HG02870 (cell line): ENCODE data around the gene CYP4F3.
"Not testable (repeated sequence)": the region's sequence is repeated elsewhere in the genome, so short reads cannot be mapped to it uniquely, and the experiment has no call there.

ENCODE experiments used
- ATAC-seq: cut with Tn5 transposase; IDR thresholded peaks from one replicate; pipeline ENCODE4 v1.9.1; 2021; ENCODE audit warnings: mild to moderate bottlenecking, moderate library complexity; ENCODE audit not compliant: unreplicated experiment

The CYP4F3 gene

GRCh38 chr19:15666186-15666585 lies 25.5 kb downstream of the CYP4F3 start:
- no peak for ATAC-seq

DNA sequence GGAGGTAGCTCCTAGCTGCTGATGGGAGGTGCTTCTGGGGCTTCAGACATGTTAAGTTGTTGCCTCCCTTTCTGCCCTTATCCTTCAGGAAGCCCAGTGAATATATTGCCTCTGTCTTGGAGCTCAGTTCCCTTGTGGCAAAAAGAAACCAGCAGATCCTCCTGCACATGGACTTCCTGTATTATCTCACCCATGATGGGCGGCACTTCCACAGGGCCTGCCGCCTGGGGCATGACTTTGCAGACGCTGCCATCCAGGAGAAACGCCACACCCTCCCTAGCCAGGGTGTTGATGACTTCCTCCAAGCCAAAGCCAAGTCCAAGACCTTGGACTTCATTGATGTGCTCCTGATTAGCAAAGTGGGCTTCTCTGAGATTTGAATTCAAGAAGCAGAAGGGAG lies 26.2 kb downstream of the CYP4F3 start:
- ATAC-seq, result no peak

- ATAC-seq, result no peak
These were observed 28.7 kb downstream of the CYP4F3 start for GRCh38 chr19:15669440-15669839.

GRCh38 chr19:15669891-15670290 lies 29.2 kb downstream of the CYP4F3 start:
- ATAC-seq, result no peak

- no peak for ATAC-seq
These were observed 30.6 kb downstream of the CYP4F3 start for GRCh38 chr19:15671237-15671821.

GRCh38 chr19:15671891-15672579 lies 31.3 kb downstream of the CYP4F3 start:
- no peak for ATAC-seq

- ATAC-seq, result no peak
These were observed 32.0 kb downstream of the CYP4F3 start, which contains the start of gene CYP4F12 for GRCh38 chr19:15672580-15673175. Gene CYP4F12, plus strand, starts transcription at chr19:15673087. Its CDS starts 443 bp downstream, at chr19:15673530.

DNA sequence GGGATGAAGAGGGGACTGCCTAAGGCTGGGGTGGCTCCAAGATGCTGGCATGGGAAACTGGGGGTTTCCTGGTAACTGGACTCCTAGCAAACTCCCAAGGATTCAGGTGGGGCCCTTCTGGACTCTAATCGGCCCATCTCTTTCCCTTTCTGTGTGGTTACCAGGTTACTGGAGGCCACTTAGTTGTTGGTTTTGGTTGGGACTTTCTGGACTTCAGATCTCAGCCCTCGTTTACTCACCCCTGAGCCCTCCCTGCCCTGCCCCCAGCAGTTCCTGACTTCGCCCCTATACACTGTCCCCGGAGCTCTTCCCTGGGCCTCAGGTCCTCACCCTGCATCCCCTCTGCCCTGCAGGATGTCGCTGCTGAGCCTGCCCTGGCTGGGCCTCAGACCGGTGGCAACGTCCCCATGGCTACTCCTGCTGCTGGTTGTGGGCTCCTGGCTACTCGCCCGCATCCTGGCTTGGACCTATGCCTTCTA lies 32.5 kb downstream of the CYP4F3 start:
- ATAC-seq, result no peak

- ATAC-seq, result no peak
These were observed 34.9 kb downstream of the CYP4F3 start for GRCh38 chr19:15675560-15675959.

- no peak for ATAC-seq
These were observed 38.4 kb downstream of the CYP4F3 start for GRCh38 chr19:15679089-15679488.

GRCh38 chr19:15679865-15680264 lies 39.2 kb downstream of the CYP4F3 start:
- not testable (repeated sequence) for ATAC-seq

DNA sequence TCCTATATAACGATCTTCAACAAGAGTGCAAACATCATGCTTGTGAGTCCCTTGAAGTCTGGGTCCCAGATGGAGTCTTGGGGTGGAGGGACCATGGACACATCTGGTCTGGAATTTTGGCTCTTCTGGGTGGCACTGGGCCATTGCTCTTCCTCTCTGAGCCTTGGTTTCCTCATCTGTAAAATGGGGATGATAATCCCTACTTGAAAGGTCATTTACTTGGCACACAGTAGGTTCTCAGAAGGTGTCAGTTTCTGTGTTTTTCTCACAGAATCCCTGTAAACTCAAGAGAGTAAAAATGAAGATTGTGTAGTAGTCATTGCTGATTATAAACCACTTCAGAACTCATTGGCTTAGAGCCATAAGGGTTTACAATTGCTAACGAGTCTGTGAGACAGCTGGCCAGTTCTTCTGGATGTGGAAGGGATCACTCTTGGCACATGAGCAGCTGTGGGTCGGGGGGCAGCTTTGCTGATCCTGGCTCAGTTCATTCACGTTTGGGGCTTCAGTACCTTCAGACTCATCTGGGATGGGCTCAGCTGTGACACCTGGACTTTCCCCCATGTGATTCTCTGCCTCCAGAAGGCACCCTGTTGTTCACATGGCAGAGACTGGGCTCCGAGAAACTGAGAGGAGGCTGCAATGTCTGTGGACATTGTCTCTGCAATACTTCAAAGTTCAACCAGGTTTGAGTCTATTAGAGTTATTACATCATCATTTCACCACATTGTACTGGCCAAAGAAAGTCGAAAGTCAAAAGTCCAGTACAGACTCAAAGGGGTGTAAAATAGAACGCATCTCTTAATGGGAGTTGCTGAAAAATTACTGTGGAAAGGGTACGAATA lies 40.0 kb downstream of the CYP4F3 start:
- ATAC-seq, result no peak

GRCh38 chr19:15683411-15683810 lies 42.7 kb downstream of the CYP4F3 start:
- ATAC-seq, result no peak

DNA sequence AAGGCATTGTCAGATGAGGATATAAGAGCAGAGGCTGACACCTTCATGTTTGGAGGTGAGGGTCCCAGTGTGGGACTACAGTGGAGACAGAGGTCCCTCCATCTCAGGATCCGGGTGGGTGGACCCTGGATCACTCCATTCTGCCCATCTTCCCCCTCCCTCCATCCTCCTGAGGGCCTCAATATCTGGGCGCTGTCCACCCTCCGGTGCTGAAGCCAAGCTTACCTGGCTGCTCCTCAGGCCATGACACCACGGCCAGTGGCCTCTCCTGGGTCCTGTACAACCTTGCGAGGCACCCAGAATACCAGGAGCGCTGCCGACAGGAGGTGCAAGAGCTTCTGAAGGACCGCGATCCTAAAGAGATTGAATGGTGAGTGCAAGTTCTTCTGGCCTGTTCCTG lies 44.1 kb downstream of the CYP4F3 start:
- no peak for ATAC-seq

GRCh38 chr19:15696654-15697194 lies 56.0 kb downstream of the CYP4F3 start:
- ATAC-seq, result no peak

GRCh38 chr19:15701757-15702533 lies 61.2 kb downstream of the CYP4F3 start:
- no peak for ATAC-seq

DNA sequence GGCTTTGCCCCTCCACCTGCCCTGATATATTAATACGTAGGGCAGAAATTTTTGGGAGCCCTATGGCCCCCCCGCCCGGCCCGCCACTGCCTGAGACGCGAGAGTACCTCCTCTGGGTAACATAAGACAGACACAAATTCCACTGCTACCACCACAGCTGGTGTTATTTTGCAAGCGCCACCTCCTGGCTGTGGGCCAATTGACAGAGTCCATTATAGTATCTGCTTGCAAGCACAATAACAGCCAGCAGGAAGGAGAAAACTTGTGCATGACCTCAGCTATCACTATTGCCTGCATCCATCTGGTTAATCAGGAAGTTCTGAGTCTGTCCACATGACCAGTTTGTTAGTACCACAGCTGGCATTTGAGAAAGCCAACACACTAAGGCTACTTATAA lies 61.8 kb downstream of the CYP4F3 start:
- no peak for ATAC-seq
